ENCODE data around the gene ADGRG1.
A peak's percentile ranks its signal among the peaks of the same experiment; 100 is the strongest.

ADGRG1 gene

DNA sequence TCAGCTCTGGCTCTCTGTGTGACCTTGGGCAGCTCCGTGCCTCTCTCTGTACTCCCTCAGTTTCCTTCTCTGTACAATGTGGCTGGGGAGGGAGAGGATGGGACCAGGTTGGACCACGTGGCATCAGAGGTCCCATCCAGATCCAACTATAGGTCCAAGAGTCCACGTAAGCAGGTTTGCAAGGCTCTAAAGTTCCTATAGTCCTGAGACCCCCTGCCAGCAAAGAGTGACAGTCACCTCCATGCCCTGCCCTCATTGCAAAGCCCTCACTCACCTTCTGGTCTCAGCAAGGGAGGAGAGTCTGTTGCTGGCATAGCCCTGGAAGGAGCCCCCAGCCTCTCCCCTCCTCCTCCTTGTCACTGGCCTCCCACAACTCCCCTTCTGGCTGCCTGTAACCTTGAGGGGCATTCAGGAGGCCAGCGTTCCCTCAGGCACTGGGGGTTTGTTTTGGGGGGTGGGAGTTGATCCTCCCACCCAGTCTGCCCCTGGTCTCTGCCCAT, 60.1 kb downstream of the ADGRG1 start:
- DNase-seq = no peak

DNA sequence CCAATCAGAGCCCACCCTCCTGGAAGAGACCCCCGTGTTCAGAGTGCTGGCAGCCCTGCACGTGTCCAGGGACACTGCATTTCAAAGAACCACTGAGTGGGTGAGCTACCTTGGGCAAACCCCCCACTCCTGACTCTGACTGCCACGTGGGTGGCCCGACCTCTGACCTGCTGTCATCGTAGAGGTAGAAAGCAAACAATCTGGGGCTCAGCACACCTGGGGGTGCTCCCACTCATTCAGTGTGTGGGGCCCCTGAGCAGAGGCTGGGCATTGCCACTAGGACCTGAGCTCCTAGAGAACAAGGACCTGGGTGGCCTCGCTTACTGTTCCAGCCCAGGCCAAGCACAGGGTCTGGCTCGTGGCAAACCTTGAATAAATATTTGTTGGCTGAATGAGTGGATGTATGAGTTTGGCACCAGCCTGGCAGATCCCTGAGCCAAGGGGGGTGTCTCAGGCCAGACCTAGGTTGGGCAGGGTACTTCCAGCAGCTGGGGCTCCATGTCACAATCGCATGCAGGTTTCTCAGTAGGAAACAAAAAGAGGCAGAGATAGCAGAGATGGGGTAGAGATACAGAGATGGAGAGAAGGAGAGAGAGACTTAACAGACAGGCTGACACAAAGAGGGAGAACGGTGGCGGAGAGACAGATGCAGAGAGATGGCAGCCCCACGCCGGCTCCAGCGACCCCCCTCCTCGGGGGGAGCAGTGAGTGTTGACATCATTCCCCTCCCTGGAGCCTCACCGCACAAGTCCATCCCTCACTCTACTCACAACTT, 60.7 kb downstream of the ADGRG1 start:
- no peak for DNase-seq

DNA sequence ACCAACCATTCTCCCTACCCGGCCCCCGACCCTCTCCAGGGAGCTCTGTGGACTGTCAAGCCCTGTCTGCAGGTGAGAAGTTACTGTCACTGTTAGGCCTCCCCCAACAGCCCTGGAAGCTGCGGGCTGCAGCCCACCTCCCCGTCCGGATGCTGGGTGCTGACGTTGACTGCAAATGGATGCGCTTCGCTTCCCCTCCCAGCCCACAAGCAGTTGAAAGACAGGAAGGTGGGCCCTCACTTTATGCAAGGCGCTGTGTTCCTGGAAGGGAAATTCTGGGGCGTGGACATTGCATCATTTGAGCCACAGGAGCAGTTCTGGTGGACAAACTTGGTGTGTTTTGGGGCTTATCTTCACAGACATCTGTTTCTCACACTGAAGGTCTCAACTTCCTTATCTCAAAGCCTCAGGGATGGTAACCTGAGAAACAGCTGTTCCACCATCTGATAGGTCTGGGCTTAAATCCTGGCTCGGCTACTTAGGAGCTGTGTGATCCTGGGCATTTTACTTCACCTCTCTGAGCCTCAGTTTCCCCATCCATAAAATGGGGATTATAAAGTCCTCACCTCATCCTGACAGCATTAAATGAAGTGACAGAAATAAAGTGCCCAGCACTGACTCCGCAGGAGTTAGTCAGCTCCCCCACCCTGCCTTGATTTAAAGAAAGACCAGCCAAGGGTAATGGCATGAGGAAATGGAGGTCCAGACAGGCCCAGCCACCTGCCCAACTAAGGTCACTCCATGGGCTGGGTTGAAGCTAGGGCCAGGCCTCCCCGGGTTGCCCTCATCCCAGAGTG, 61.5 kb downstream of the ADGRG1 start:
- no peak for DNase-seq

DNA sequence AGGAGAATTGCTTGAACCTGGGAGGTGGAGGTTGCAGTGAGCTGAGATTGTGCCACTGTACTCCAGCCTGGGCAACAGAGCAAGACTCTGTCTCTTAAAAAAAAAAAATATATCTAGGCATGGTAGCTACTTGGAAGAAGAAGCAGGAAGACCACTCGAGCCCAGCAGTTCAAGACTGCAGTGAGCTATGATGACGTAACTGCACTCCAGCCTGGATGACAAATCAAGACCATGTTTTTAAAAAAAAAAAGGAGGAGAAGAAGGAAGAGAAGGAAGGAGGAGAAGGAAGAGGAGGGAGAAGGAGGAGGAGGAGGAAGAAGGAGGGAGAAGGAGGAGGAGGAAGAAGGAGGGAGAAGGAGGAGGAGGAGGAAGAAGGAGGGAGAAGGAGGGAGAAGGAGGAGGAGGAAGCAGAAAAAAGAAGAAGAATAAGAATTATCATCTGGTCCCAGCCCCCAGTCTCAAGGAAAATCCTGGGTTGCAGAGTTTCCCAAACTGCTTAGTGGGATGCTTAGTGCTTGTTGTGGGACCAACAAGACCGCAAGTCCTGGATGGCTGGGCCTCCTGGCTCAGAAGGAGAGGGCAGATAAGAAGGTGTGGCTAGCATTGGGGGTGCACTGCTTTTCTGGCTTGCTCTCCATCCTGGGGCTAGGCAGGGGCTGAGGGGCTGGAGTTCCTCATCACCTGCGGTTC, 62.5 kb downstream of the ADGRG1 start:
- DNase-seq = no peak

DNA sequence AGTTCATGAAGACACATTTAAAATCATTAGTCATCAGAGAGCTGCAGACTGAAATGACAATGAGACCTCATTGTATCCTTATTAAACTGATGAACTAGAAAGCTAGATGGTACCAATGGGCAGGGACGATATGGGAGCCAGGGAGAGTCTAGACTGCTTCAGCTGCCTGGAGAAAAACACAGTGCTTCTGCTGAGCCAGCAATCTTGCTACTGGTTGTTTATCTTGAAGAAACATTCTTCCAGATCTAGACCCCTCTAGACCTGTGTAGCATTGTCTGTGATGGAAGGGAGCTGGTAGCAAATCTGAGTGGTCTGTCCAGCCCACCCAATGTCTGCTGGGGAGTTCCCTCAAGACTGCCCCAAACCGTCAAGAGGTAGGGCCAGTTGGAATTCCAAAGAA, 64.2 kb downstream of the ADGRG1 start:
- DNase-seq = no peak

DNA sequence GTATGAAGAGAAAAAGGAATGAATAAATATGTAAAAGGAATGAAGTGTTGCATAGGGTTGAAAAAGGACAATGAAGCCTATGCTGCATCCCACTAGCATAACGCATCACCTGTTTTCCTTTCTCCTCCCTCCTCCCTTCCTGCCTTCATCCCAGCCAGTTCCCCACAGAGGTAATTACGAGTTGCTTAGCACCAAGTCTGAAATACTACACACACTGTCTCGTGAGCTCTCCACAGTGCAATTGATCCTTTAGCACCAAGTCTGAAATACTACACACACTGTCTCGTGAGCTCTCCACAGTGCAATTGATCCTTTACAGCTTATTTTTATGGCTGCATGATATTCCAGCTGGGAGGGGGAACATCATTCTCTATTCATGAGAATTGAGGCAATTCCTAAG, 65.1 kb downstream of the ADGRG1 start:
- no peak for DNase-seq

DNA sequence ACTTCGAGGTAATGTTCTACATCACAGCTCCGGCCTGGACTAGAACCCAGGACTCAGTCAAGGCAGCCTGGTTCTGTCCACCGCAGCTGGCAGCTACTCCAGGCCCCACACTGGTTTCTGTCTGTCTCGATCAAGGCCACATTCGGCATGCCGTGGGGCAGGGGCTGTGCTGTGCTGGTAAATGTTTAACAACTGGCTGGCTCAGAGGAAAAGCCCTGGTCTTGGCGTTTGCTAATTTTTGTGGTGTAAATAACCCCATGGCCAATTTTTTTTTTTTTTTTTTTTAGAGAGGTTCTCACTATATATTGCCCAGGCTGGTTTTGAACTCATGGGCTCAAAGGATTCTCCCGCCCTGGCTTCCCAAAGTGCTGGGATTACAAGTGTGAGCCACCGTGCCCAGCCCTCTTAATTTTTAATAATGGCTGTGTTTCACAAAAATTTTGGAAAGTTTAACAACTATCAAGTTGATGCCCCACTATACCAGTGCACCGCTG, 65.8 kb downstream of the ADGRG1 start:
- DNase-seq = no peak

DNA sequence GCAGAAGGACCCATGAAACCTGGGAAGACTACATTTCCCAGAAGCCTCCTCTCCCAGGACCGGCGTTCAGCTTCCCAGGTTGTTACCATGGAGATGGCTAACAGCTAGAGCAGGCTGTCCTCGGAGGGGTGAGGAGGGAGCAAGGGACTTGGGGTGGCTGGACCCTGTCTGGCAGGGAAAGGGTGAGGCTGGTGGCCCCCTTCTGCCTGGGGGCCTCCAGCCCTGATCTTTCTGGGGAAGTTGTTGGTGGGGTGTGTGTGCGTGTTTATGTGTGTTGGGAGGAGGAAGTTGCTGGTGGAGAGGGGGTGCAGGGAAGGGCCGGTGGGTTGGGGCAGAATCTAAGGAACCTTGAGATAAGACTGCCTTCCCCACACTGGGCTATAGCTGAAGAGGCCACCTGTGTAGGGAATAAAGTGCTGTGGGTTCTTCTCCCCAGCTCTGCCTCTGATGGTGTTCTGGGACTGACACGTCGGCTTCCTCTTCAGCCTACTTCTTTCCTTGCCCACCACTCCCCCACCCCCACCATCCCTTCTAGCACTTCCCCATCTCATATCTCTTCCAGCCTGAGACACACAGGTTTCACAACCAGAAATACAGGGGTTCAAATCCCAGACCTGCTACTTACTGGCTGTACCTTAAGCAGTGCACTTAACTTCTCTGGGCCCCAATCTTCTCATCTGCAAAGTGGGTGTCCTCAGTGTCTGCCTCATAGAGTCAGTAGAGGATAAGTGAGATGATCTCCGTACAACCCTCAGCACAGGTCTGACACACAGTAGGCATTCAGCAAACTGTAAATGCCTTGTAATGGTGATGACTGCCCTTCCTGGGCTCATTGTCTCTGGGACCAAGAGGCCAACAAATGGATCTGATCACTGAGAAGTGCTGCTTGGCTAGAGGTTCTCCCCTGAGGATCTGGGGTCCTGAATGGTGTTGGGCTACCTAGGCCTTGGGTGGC, 66.6 kb downstream of the ADGRG1 start, which contains the start of gene DRC7:
Gene DRC7 (plus strand): TSS at position 82 of the 955 bp plus-strand sequence. CDS start 3,144 bp downstream, outside the sequence.
- peak; percentile 83 for DNase-seq

DNA sequence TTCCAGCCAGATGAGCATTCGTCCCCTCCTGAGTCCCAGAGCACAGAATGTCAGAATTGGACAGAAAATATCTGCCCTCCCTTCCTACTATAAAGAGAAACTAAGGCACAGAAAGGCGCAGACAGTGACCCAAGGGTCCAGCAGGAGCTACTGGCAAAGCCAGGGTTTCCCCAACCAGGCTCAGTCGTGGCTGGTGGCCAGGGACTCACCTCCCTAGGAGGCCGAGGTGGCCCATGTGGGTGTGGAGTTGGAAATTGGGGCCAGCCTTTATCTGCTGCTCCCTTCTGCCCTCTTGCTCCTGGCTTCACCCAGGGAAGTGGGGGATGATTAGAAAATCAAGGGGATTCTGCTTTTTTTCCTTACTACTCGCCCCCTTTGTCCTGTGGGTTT, 67.2 kb downstream of the ADGRG1 start:
- DNase-seq = no peak

DNA sequence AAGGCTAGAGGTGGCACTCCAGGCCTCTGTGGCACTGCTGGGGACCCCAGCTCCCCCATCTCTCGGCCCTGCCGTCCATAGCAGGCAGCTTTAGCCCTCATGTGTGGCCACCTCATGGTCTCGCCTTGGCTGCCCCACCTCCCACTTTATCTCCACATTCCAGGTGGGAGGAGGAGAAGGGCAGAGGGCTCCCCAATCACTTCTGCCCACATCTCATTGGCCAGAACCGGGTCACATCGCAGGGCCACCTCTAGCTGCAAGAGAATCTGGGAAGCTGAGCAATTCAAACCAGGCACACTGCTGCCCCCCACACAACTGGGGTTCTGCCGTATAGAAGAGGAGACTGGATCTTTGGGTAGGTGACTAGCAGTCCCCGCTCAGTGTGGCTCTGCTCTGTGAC, 67.8 kb downstream of the ADGRG1 start:
- no peak for DNase-seq

DNA sequence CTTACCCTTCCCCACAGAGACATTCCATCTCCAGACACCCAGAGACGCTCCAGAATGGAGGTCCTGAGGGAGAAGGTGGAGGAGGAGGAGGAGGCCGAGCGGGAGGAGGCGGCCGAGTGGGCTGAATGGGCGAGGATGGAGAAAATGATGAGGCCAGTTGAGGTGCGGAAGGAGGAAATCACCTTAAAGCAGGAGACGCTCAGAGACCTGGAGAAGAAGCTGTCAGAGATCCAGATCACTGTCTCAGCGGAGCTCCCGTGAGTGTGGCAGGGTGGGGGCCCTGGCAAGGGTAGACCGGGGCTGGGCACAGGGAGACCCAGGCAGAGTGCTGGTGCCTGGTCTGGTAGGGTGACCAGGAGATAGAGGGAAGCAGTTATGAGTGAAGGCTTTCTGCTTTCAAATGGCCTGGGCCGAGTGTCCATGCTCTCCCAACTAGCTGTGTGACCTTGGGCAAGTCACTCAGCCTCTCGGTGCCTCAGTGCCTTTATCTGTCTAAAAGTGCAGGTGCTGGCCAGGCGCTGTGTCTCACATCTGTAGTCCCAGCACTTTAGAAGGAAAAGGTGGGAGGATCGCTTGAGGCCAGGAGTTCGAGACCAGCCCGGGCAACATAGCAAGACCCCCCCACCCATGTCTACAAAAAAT, 69.6 kb downstream of the ADGRG1 start:
- DNase-seq = no peak

DNA sequence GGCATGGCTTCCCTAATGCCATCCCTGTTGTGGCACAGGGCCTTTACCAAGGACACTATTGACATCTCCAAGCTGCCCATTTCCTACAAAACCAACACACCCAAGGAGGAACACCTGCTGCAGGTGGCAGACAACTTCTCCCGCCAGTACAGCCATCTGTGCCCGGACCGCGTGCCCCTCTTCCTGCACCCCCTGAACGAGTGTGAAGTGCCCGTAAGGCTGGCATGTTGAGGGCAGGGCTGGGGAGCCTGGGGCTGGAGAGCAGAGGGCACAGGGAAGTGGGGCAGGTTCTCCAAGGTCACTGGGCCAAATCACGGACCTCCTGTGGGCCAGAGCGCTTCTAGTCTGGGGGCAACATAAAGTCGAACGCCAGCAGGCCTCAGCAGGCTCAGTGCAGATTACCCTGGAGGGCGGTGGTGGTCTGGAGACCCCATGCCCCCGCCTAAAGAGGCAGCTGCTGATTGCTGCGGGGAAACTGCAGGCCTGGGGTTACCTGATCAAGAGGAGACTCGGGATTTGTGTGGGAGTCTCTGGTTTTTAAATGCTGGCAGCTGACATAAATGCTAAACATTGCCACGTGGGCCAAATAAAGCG, 70.5 kb downstream of the ADGRG1 start:
- no peak for DNase-seq

DNA sequence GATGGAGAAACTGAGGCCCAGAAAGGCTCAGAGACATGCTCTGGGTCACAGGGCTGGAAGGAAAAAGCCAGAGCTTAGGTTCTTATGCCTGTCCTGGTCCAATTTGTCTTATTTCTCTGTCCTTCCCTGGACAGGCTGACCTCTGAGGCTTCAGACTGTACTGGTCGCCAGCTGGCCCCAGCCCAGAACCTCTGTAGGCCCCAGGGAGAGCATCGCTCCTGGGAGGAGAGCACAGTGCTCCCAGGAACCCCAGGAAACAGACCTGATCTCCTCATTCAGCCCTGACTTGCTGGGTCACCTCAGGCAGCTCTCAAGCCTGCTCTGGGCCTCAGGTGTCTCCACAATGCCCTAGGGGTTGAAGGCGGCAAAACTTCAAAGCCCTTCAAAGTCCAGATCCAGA, 71.1 kb downstream of the ADGRG1 start:
- DNase-seq = no peak

DNA sequence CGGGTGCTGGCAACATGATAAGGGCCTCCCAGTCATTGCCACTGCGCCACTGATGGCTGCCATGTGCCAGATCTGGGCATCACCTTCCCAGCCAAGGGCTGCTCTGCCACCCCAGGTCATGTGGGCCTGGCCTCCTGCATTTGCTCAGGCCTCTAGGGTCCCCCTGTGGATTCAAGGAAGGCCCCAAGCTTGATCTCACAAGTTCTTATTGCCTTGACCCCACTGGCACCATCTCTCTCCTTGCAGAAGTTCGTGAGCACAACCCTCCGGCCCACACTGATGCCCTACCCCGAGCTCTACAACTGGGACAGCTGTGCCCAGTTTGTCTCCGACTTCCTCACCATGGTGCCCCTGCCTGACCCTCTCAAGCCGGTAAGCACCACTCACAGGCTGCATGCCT, 71.5 kb downstream of the ADGRG1 start:
- no peak for DNase-seq

DNA sequence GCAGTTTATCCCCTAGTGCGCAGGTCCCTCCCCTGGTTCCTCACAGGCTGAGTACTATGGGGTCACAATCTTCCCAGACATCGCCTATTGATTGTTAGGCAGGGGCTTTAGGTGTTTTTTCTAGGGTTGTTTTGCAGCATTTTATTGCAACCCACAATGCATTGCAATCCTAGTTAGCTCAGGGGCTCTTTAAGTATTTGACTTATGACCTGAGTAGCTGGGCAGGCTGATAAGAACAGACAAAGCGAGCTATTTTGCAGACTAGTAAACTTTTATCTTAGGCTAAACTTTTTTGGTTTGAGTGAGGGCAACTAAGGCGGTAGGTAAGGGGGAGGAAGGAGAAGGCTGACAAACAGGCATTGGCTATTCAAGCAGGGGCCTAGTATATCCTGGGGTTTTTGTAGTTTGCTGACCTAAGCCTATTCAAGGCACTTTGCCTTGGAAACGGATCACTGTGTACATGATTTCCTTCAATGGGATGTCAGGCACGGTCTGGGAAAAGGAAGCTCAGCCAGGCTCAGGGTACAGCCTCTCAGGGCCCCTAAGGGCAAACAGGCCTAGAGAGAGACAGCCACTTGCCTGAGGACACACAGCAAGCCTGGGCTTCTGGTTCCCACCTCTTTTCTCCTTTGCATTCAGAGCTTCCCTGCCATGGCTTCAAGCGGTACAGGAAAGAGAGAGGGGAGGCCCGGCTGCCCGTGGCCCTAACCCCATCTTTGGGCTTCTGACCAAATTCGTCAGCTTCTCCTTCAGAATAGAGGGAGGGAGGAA, 72.5 kb downstream of the ADGRG1 start:
- peak; percentile 69 for DNase-seq

DNA sequence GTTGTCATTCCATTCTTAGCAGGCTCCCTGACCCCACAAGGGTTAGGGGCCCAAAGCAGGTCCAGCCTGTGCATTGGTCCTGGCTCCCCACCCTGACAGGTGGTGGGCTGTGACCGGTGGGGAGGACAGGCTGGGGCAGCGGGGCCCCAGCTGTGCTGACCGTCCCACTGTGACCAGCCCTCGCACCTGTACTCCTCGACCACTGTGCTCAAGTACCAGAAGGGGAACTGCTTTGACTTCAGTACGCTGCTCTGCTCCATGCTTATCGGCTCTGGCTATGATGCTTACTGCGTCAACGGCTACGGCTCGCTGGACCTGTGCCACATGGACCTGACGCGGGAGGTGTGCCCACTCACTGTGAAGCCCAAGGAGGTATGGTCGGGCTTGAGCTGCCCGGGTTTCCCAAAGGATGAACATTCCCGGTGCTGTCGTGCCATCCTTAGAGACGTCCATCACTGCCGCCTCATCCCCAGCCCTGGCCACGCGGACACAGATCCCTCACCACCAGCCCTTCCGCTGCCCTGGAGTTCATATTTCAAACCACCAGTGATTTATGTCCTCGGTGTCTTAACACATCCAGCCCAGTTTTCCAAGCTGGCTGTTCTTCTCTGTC, 73.4 kb downstream of the ADGRG1 start:
- DNase-seq = no peak

DNA sequence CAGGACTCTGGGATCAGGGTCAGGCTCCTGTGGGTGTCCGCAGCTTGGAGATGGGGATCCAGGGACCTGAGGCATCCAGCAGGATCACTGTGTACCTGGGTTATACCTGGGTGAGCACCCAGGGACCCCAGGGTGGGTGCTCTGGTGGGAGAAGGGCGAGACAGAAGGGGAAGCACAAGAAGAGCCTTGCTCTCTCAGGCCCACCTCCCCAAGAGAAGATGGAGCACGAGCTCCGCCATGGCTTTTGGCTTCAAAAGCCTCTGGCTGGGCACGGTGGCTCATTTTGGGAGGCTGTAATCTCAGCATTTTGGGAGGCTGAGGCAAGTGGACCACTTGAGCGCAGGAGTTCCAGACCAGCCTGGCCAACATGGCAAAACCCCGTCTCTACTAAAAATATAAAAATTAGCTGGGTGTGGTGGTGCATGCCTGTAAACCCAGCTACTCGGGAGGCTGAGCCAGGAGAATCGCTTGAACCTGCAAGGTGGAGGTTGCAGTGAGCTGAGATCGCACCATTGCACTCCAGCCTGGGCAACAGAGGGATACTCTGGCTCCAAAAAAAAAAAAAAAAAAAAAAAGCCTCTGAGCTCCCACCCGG, 75.1 kb downstream of the ADGRG1 start:
- DNase-seq = no peak

DNA sequence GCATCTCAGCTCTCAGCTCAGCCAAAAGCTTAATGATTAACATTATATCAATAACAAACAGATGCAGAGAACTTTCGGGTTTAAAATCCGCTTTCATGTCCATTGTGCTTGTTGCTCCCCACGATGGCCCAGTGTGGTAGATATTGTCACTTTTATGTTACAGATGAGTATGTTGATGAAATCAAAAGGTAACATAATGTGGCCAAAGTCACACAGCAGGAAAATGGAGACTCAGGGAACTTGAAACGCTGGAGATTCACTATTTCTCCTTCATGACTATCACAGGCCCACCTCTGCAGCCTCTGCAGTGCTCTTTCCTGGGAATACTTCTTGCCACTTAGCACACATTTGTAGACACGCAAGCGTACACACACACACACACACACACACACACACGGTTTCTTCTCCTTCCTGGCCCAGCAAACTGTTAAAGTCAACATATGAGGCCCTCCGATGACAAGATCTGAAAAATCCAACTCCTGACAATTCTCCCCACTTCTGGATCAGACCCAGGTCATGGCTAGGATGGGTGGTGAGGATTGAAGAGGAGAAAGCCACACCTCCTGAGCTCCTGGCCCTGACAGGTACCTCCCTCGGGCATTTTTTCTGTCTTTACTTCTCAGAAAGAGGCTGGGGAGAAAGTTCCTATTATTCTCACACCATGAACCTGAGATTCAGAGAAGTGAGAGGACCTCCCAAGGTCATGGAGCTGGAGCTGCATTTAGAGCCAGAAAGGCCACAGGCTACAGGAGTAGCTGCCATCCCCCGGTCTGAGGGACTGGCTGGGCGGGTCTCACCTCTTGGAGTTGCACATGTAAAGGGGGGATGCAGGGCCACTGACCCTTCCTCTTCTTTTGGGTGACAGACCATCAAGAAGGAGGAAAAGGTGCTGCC, 75.8 kb downstream of the ADGRG1 start:
- DNase-seq = no peak
